ENCODE measurements around the gene NSG1. TPM values are rescaled to one million over a fixed set of nuclear protein-coding genes. Genes with fewer than 3 reads are reported as not detected.

NSG1 gene
- polyA plus RNA-seq, 2 of the 4 experiments (the other 2 are of a cell fraction), result 0.26 to 0.34 TPM

GRCh38 chr4:4339504-4340085 is 47.3 kb upstream of the NSG1 start:
- no peak for FAIRE-seq
- POLR2A ChIA-PET, result no interaction called here
- ATAC-seq, result no peak

DNA sequence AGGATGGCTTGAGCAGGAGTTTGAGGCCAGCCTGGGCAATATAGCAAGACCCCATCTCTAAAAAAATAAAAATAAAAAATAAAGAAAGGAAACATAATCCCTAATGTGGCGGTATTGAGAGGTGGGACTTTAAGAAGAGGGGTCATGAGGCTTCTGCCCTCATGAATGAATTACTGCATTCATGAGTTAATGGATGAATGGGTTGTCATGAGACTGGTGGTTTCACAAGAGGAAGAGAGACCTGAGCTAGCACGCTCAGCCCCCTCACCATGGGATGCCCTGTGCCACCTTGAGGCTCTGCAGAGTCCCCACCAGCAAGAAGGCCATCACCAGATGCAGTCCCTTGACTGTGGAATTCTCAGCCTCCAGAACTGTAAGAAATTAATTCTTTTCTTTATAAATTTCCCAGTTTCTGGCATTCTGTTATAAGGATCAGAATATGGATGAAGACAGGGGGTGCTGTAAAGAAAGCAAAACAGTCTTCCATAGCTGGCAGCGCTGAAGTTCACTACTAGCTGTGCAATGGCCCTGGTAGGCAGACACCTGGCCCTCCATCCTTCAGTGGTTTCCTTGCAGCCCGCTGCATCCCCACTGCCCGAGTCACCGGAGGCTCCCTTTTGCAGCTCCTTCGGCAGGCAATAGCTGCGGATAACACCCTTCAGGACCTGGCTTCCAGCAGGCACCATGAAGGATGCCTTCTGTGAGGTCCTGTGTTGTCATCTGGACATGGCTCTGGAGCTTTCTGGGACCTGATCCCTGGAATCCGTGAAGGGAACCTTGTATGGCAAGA is 44.8 kb upstream of the NSG1 start:
- ChIA-PET CTCF (interaction anchor here (1.2 to 1.6 kb wide), 2 partner anchors 75 to 160 kb away, joined by 3 to 4 read pairs; no protein-coding TSS in a partner anchor), POLR2A (no interaction called here)
- Histone ChIP-seq H3K27ac (no peak overlapping the region), H3K4me3 (no peak overlapping the region), H3K4me1 (no peaks in the 10 kb centered on the region), H3K9me3 (no peaks in the 10 kb centered on the region), H3K4me2 (no peak overlapping the region)
- 71% methylated on average over 7 of the region's 9 CpGs for WGBS (ENCODE audit: missing lambda C conversion rate)
- DNase-seq (ENCODE audit: low read depth in 1 of 2, low spot score in 1 of 2) (no peak), ATAC-seq (no peak), FAIRE-seq (no peak)
- TF ChIP-seq CTCF (IDR thresholded peaks at IDR 0.05) (no peak), POLR2A (IDR thresholded peaks at IDR 0.05; ENCODE audit: low read length) (no peak), USF2 (IDR thresholded peaks at IDR 0.05) (no peak), ESRRA (IDR thresholded peaks at IDR 0.05; ENCODE audit: borderline replicate concordance, low read length) (no peak), CBX8 (IDR thresholded peaks at IDR 0.05) (no peak), ZFP36 (IDR thresholded peaks at IDR 0.05; ENCODE audit: borderline replicate concordance, partially characterized antibody) (no peak), MAZ (IDR thresholded peaks at IDR 0.05; ENCODE audit: borderline replicate concordance, low read depth, low read length) (no peak), EHF (CRISPR knock-in tag; IDR thresholded peaks at IDR 0.05) (no peak), NFE2L2 (conservative IDR thresholded peaks at IDR 0.05; ENCODE audit: low read length) (no peak), SREBF2 (IDR thresholded peaks at IDR 0.05) (no peak), MYC (IDR thresholded peaks at IDR 0.05; ENCODE audit: borderline replicate concordance, low read length) (no peak)
- TF ChIP-seq, protein P1, sequence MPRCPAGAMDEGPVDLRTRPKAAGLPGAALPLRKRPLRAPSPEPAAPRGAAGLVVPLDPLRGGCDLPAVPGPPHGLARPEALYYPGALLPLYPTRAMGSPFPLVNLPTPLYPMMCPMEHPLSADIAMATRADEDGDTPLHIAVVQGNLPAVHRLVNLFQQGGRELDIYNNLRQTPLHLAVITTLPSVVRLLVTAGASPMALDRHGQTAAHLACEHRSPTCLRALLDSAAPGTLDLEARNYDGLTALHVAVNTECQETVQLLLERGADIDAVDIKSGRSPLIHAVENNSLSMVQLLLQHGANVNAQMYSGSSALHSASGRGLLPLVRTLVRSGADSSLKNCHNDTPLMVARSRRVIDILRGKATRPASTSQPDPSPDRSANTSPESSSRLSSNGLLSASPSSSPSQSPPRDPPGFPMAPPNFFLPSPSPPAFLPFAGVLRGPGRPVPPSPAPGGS (IDR thresholded peaks at IDR 0.05), result no peak

More at GRCh38 chr4:4339504-4340085, 47.3 kb upstream of the NSG1 start:
- H3K4me2 ChIP-seq, result no peak overlapping the region
- no peak for TF ChIP-seq HOXB13 (CRISPR knock-in tag; IDR thresholded peaks at IDR 0.05; ENCODE audit: low read depth)
- H3K9me3 ChIP-seq, result no peaks in the 10 kb centered on the region
- DNase-seq (ENCODE audit: low read depth in 1 of 2, low spot score in 1 of 2), result no peak
- H3K4me3 ChIP-seq, result no peak overlapping the region
- 59% methylated on average over 21 of the region's 21 CpGs for WGBS (ENCODE audit: missing lambda C conversion rate)
- no peak overlapping the region for H3K27ac ChIP-seq
- H3K4me1 ChIP-seq, result no peaks in the 10 kb centered on the region
- CTCF ChIA-PET, result no interaction called here

- 81% methylated on average over 5 of the region's 5 CpGs for WGBS (ENCODE audit: missing lambda C conversion rate)
- H3K27ac ChIP-seq, result no peak overlapping the region
These were observed 43.9 kb upstream of the NSG1 start for GRCh38 chr4:4343038-4343437.

More at GRCh38 chr4:4343038-4343437, 43.9 kb upstream of the NSG1 start:
- ATAC-seq (no peak), FAIRE-seq (no peak), DNase-seq (ENCODE audit: low read depth in 1 of 2, low spot score in 1 of 2) (no peak)
- no peak overlapping the region for H3K4me2 ChIP-seq
- no peak overlapping the region for H3K4me3 ChIP-seq
- H3K4me1 ChIP-seq, result no peaks in the 10 kb centered on the region
- POLR2A ChIA-PET, result no interaction called here
- H3K9me3 ChIP-seq, result no peaks in the 10 kb centered on the region
- TF ChIP-seq FOXS1 (CRISPR knock-in tag; IDR thresholded peaks at IDR 0.05) (no peak), TFCP2L1 (CRISPR knock-in tag; IDR thresholded peaks at IDR 0.05) (no peak), JUNB (IDR thresholded peaks at IDR 0.05) (no peak), FOSL2 (IDR thresholded peaks at IDR 0.05) (no peak), FOSL2 (CRISPR knock-in tag; IDR thresholded peaks at IDR 0.05) (no peak), HMGXB4 (CRISPR knock-in tag; IDR thresholded peaks at IDR 0.05; ENCODE audit: borderline replicate concordance) (no peak), RNF2 (IDR thresholded peaks at IDR 0.05; ENCODE audit: borderline replicate concordance, low read depth) (no peak), USF2 (IDR thresholded peaks at IDR 0.05) (no peak), RFX5 (IDR thresholded peaks at IDR 0.05) (no peak), EHMT2 (IDR thresholded peaks at IDR 0.05; ENCODE audit: low read depth) (no peak), E2F6 (IDR thresholded peaks at IDR 0.05; ENCODE audit: borderline replicate concordance, low read depth) (no peak), CEBPB (IDR thresholded peaks at IDR 0.05) (no peak), POLR2AphosphoS2 (conservative IDR thresholded peaks at IDR 0.05; ENCODE audit: low read length) (no peak), JUN (IDR thresholded peaks at IDR 0.05) (no peak), HOXB13 (CRISPR knock-in tag; IDR thresholded peaks at IDR 0.05; ENCODE audit: low read depth) (no peak)
- CTCF ChIA-PET, result no interaction called here
